ENCODE measurements around the gene TGFBR2. TPM values are rescaled to one million over a fixed set of nuclear protein-coding genes. Genes with fewer than 3 reads are reported as not detected.

Gene TGFBR2
- total RNA-seq, 4 donors from 2014 or later, result 338 to 406 (median 350) TPM

DNA sequence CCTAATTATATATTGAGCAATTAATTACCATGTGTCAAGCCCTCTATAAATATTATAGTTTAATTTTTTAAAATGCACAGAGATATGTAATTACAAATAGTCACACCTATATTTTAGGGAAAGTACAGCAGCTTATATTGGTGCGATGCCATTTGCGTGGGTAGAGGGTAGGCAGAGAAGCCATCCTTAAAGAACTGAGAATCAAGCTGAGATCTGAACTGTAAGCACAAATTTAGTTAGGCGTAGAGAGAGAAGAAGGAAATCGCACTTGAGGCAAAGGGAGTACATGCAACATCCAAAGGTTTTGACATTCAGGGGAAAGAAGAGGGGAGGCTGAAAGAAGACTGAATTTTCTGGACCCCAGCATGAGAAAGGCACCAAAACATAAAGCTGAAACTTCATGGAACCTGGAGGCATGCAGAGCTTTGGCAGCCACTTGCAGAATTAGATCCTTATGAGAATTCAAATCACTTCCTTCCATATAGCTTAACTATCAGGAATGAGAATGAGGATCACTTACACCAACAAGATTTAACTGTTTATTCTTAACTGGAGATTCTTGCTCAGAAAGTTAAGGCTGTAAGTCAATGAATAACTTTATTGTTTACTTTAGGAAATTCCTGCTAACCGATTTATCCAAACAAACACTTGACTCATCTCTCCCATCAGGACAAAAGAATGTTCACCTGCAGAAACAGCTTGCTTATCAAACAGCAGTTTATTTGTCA, 114.3 kb downstream of the TGFBR2 start:
- no peak overlapping the region for H3K27ac ChIP-seq
- 73 to 78% methylated on average over 5 of the region's 5 CpGs for WGBS, 2 donors
- H3K4me3 ChIP-seq, result no peak overlapping the region
- no peaks in the 10 kb centered on the region for H3K36me3 ChIP-seq
- TF ChIP-seq, protein P1, sequence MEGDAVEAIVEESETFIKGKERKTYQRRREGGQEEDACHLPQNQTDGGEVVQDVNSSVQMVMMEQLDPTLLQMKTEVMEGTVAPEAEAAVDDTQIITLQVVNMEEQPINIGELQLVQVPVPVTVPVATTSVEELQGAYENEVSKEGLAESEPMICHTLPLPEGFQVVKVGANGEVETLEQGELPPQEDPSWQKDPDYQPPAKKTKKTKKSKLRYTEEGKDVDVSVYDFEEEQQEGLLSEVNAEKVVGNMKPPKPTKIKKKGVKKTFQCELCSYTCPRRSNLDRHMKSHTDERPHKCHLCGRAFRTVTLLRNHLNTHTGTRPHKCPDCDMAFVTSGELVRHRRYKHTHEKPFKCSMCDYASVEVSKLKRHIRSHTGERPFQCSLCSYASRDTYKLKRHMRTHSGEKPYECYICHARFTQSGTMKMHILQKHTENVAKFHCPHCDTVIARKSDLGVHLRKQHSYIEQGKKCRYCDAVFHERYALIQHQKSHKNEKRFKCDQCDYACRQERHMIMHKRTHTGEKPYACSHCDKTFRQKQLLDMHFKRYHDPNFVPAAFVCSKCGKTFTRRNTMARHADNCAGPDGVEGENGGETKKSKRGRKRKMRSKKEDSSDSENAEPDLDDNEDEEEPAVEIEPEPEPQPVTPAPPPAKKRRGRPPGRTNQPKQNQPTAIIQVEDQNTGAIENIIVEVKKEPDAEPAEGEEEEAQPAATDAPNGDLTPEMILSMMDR (IDR thresholded peaks at IDR 0.05), result no peak
- TF ChIP-seq EP300 (IDR thresholded peaks at IDR 0.05) (no peak), POLR2A (IDR thresholded peaks at IDR 0.05) (no peak)
- no peaks in the 10 kb centered on the region for H3K9me3 ChIP-seq
- DNase-seq (ENCODE audit: low spot score in 2 of 2), result no peak
- no peaks in the 10 kb centered on the region for H3K27me3 ChIP-seq
- no peaks in the 10 kb centered on the region for H3K4me1 ChIP-seq

DNA sequence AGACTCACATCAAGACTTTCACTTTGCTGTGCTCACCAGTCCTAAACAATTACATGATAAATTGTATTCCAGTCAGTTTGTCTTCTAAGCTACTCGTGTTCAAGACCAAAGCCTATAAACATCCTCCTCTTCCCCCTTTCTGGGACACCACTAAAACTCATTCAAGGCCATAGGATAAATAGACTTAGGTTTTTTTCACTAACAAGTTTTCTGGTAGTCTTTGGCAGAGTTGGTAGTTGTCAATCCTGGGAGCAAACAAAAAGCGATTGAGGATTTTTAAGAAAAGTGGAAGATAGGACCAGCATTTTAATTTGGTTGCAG, 114.9 kb downstream of the TGFBR2 start:
- H3K27me3 ChIP-seq, result no peaks in the 10 kb centered on the region
- H3K4me1 ChIP-seq, result no peaks in the 10 kb centered on the region
- 61 to 68% methylated on average over 2 of the region's 2 CpGs for whole genome bisulfite sequencing, 2 donors
- H3K9me3 ChIP-seq, result no peaks in the 10 kb centered on the region
- no peak overlapping the region for H3K4me3 ChIP-seq
- no peak overlapping the region for H3K27ac ChIP-seq
- TF ChIP-seq, protein P1 (IDR thresholded peaks at IDR 0.05), result no peak
- no peak for TF ChIP-seq POLR2A (IDR thresholded peaks at IDR 0.05)
- no peak for TF ChIP-seq EP300 (IDR thresholded peaks at IDR 0.05)
- no peaks in the 10 kb centered on the region for H3K36me3 ChIP-seq
- DNase-seq (ENCODE audit: low spot score in 2 of 2), result no peak

DNA sequence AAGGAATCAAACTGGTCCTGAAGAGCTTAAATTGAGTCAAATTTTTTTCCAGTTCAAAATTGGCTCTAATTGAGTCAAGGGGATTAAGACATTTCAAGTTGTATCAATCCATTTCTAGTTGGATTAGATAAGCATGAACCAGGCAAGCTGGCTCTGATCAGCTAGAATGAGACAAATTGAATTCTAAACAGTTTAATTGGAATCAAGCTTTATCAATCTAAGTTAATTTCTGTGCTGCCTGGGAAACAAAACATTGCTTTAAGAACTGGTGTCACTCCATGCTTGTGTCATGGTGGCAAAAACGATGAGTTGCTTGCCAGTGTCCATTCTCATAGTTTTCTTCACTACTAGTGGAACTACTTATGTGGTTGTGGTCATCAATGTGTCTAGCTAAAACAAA, 116.8 kb downstream of the TGFBR2 start:
- TF ChIP-seq, protein P1 (IDR thresholded peaks at IDR 0.05), result no peak
- TF ChIP-seq EP300 (IDR thresholded peaks at IDR 0.05) (no peak), POLR2A (IDR thresholded peaks at IDR 0.05) (no peak)
- Histone ChIP-seq H3K9me3 (no peaks in the 10 kb centered on the region), H3K27me3 (no peaks in the 10 kb centered on the region), H3K4me3 (no peak overlapping the region), H3K27ac (no peak overlapping the region), H3K36me3 (no peaks in the 10 kb centered on the region), H3K4me1 (no peaks in the 10 kb centered on the region)
- DNase-seq (ENCODE audit: low spot score in 2 of 2), result no peak
- 89 to 95% methylated on average over 1 of the region's 1 CpG for WGBS, 2 donors

GRCh38 chr3:30724863-30725262, 118.5 kb downstream of the TGFBR2 start:
- Histone ChIP-seq H3K4me1 (peaks cover 0 to 4% (median 0%) of the 10 kb centered on the region in 4 donors), H3K27me3 (no peaks in the 10 kb centered on the region), H3K36me3 (no peaks in the 10 kb centered on the region), H3K27ac (no peak overlapping the region), H3K9me3 (no peaks in the 10 kb centered on the region), H3K4me3 (no peak overlapping the region)
- no peak for DNase-seq (ENCODE audit: low spot score in 2 of 2)
- TF ChIP-seq POLR2A (IDR thresholded peaks at IDR 0.05), result no peak
- TF ChIP-seq, protein P1 (IDR thresholded peaks at IDR 0.05), result no peak
- no peak for TF ChIP-seq EP300 (IDR thresholded peaks at IDR 0.05)
- 94 to 98% methylated on average over 3 of the region's 3 CpGs for WGBS, 2 donors

GRCh38 chr3:30728143-30728542, 121.7 kb downstream of the TGFBR2 start:
- no peak for TF ChIP-seq POLR2A (IDR thresholded peaks at IDR 0.05)
- TF ChIP-seq EP300 (IDR thresholded peaks at IDR 0.05), result no peak
- TF ChIP-seq, protein P1 (IDR thresholded peaks at IDR 0.05), result no peak
- no peaks in the 10 kb centered on the region for H3K27me3 ChIP-seq
- DNase-seq (ENCODE audit: low spot score in 2 of 2), result no peak
- peaks cover 0 to 4% (median 0%) of the 10 kb centered on the region in 4 donors for H3K4me1 ChIP-seq
- no peaks in the 10 kb centered on the region for H3K36me3 ChIP-seq
- no peak overlapping the region for H3K27ac ChIP-seq
- 98 to 100% methylated on average over 4 of the region's 4 CpGs for WGBS, 2 donors
- no peak overlapping the region for H3K4me3 ChIP-seq
- no peaks in the 10 kb centered on the region for H3K9me3 ChIP-seq
